Measurements from ENCODE around the gene SCT. TPM values are rescaled to one million over a fixed set of nuclear protein-coding genes. Genes with fewer than 3 reads are reported as not detected.

SCT gene
- total and polyA plus RNA-seq, 2 of the 8 experiments (the other 6 are each of a cell fraction or from before 2014, with no cell fraction given) = 1.7 to 2.0 TPM

DNA sequence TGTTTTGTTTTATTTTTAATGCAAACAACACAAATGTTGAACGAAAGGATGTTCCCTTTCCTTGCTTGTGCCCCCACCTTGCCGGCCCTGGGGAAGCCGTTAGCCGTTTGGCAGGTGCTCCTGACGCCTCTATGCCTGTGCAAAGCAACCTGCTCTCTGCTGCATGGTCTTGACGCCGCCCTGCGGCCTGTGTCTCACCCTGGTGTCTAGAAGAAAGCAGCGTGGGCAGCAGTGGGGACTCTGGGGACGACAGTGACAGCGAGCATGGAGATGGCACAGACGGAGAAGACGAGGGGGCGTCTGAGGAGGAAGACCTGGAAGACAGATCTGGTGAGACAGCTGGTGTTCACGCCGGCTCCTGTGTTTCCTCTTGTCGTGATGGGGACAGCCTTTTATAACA, 45.2 kb downstream of the SCT start:
- Histone ChIP-seq H4K91ac (replicated peaks; ENCODE audit: insufficient read length, low read length) (no peak overlapping the region), H3K18ac (ENCODE audit: extremely low read depth, low read length) (no peak overlapping the region), H3K27me3 (replicated peaks in 1 of 4; ENCODE audit: control insufficient read depth in 3 of 4, extremely low read depth in 1 of 4, insufficient read depth in 3 of 4, low read length in 3 of 4) (no peaks in the 10 kb centered on the region), H3K56ac (replicated peaks; ENCODE audit: insufficient read length, low read depth, low read length) (no peak overlapping the region), H2BK15ac (ENCODE audit: low read length) (no peak overlapping the region), H3K23ac (ENCODE audit: insufficient read length) (no peak overlapping the region), H2BK20ac (ENCODE audit: low read length) (no peak overlapping the region), H2AK5ac (ENCODE audit: low read depth, low read length) (no peak overlapping the region), H3K9ac (replicated peaks in 1 of 4; ENCODE audit: extremely low read depth in 1 of 4, low read depth in 3 of 4, low read length in 3 of 4) (no peak overlapping the region), H3K79me2 (ENCODE audit: control insufficient read depth in 1 of 2, insufficient read depth in 2 of 2, low read length in 2 of 2) (peaks cover 38 to 63% of the 10 kb centered on the region in 2 experiments), H2BK12ac (ENCODE audit: low read depth, low read length) (no peak overlapping the region), H3K4me1 (replicated peaks in 1 of 4; ENCODE audit: control insufficient read depth in 3 of 4, insufficient read depth in 4 of 4, low read length in 3 of 4) (peaks cover 4 to 11% (median 5%) of the 10 kb centered on the region in 4 experiments; a peak in 6 of 7 replicates), H2AFZ (ENCODE audit: low read length) (no peak overlapping the region), H3K14ac (ENCODE audit: insufficient read length) (no peak overlapping the region), H3K36me3 (ENCODE audit: control insufficient read depth in 2 of 4, insufficient read depth in 4 of 4, low read length in 3 of 4) (peaks cover 6 to 19% (median 16%) of the 10 kb centered on the region in 4 experiments; a peak in 6 of 8 replicates), H4K8ac (ENCODE audit: extremely low read depth, insufficient read depth, low read length) (no peak overlapping the region), H3K79me1 (ENCODE audit: low read depth, low read length) (peaks cover 29% of the 10 kb centered on the region), H3K27ac (ENCODE audit: low read depth, low read length) (no peak overlapping the region), H3K4me2 (ENCODE audit: insufficient read depth in 1 of 2, low read depth in 2 of 2, low read length in 2 of 2) (no peak overlapping the region), H3K4ac (replicated peaks; ENCODE audit: insufficient read length, low read depth, low read length) (no peak overlapping the region), H4K20me1 (replicated peaks in 1 of 2; ENCODE audit: control insufficient read depth in 1 of 2, insufficient read depth in 2 of 2, low read length in 2 of 2) (peaks cover 47 to 53% of the 10 kb centered on the region in 2 experiments), H2BK5ac (ENCODE audit: low read depth, low read length) (no peak overlapping the region), H3K9me3 (ENCODE audit: insufficient read depth in 2 of 2, low read depth in 1 of 2, low read length in 1 of 2) (no peaks in the 10 kb centered on the region), H3K23me2 (ENCODE audit: low read depth, low read length) (peaks cover 6% of the 10 kb centered on the region), H4K5ac (ENCODE audit: insufficient read length, low read depth, low read length) (no peak overlapping the region), H3K4me3 (ENCODE audit: extremely low read depth in 1 of 4, insufficient read depth in 2 of 4, low read depth in 3 of 4, low read length in 4 of 4) (no peak overlapping the region), H2BK120ac (replicated peaks; ENCODE audit: low read depth, low read length) (no peak overlapping the region)
- DNase-seq (ENCODE audit: low read depth in 1 of 2, low spot score in 2 of 2) = no peak
- CTCF ChIA-PET (ENCODE audit: partially characterized antibody) = interaction anchor here (1.6 kb wide), 1 partner anchor 25 kb away, joined by 5 read pairs; no protein-coding TSS in a partner anchor
- 92% methylated on average over 17 of the region's 17 CpGs; no CpG with 5 or more reads in 1 of the 2 experiments for WGBS, 2 experiments (ENCODE audit: extremely low coverage in 1 of 2, insufficient coverage in 1 of 2, insufficient read length in 1 of 2, insufficient replicate concordance in 2 of 2, low coverage in 1 of 2, low lambda C conversion rate in 2 of 2, missing lambda C conversion rate in 1 of 2)
- TF ChIP-seq CHD2 (IDR thresholded peaks at IDR 0.05; ENCODE audit: low read length) (no peak), HDAC2 (IDR thresholded peaks at IDR 0.05; ENCODE audit: borderline replicate concordance in 1 of 2, low read depth in 2 of 2, low read length in 2 of 2) (no peak), RAD21 (IDR thresholded peaks at IDR 0.05 in 1 of 2, conservative IDR thresholded peaks at IDR 0.05 in 1 of 2; ENCODE audit: low read depth in 2 of 2, low read length in 2 of 2) (no peak), CBX8 (IDR thresholded peaks at IDR 0.05; ENCODE audit: borderline replicate concordance, low read depth, low read length) (no peak), BACH1 (IDR thresholded peaks at IDR 0.05; ENCODE audit: low read length) (no peak), GABPA (IDR thresholded peaks at IDR 0.05; ENCODE audit: borderline replicate concordance, insufficient read depth, low read length) (no peak), SUZ12 (IDR thresholded peaks at IDR 0.05; ENCODE audit: low read length) (no peak), KDM5A (IDR thresholded peaks at IDR 0.05; ENCODE audit: low read length) (no peak), SP1 (IDR thresholded peaks at IDR 0.05; ENCODE audit: low read depth, low read length) (no peak)
- POLR2A ChIA-PET (ENCODE audit: partially characterized antibody) = interaction anchor here (0.6 to 1.0 kb wide), 3 partner anchors 15 to 170 kb away, joined by 3 read pairs; no protein-coding TSS in a partner anchor
- FAIRE-seq = no peak
